CD4-positive, alpha-beta T cell treated with Interferon gamma for 1 hour (primary cell): Measurements from ENCODE around the gene GLE1.
"Not testable (repeated sequence)": the region's sequence is repeated elsewhere in the genome, so short reads cannot be mapped to it uniquely, and the experiment has no call there.

Experiments used
- DNase-seq: peaks from one replicate; pipeline ENCODE4 v3.0.0-alpha.2; 2020

GLE1 gene

DNA sequence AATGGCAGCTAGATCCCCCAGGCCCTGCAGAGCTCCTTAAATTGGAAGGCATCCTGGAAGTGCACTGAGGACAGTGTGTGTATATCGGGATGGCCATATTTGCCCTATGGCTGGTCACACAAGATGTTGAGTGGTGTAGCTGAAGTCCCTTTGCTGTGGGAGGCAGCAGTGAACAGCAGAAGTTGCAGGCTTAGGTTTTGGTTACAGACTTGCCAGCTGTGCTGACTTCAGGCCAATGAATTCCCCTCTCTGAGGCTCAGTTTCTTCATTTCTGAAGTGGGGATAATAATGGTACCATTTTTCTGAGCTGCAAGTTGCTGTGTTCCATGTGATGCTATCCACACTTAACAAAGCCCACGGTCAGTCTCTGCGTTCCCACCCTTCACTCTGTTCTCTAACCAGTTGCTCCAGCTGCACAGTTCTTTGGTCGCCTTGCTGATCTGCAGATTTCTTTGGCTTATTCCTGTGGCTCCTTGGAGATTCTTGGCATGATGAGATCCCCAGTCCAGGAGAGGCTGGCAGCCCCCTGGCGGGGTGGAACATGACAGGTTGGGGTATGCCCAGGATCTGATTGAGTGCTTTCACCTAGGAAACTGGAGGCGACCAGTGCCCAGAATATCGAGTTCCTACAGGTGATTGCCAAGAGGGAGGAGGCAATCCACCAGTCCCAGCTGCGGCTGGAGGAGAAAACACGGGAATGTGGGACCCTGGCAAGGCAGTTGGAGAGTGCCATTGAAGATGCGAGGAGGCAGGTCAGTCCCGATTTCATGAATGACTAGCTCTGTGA lies 6.5 kb upstream of the GLE1 start:
- DNase-seq, result no peak

DNA sequence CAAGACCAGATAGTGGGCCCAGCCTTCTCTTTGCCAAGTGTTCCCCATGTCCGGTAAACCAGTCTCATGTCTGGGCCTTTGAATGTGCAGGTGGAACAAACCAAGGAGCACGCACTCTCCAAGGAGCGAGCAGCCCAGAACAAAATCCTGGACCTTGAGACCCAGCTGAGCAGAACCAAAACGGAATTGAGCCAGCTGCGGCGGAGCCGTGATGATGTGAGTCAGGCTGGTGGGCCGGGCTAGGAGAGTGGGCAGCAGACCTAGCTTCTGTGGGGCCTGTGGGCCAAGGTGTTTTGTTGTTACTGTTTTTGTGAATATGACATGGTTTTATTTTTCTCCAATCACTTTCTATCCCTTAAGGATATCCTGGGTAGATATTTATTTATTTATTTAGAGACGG lies 5.6 kb upstream of the GLE1 start:
- DNase-seq, result no peak

DNA sequence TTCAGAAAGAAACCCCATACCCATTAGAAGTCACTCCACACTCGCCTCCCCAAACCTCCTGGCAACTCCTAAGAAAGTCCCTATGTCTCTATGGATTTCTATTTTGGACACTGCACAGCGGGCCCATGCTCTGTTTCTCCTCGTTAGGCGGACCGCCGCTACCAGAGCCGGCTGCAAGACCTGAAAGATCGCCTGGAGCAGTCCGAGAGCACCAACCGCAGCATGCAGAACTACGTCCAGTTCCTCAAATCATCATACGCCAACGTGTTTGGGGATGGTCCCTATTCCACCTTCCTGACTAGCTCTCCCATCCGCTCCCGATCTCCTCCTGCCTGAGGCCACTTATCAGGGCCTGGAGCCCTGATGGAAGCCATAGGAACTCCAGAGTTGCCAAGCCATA lies 4.6 kb upstream of the GLE1 start:
- DNase-seq, result no peak

DNA sequence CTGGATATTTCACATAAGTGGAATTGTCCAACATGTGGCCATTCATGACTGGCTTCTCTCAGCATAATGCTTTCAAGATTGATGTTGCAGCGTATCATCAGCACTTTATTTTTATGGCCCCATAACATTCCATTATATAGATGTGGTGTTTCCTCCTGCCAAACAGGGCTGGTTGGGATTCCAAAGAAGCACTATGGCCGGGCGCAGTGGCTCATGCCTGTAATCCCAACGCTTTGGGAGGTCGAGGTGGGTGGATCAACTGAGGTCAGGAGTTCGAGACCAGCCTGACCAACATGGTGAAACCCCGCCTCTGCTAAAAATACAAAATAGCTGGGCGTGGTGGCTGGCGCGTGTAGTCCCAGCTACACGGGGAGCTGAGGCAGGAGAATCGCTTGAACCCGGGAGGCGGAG lies 1.1 kb upstream of the GLE1 start:
- not testable (repeated sequence) for DNase-seq

DNA sequence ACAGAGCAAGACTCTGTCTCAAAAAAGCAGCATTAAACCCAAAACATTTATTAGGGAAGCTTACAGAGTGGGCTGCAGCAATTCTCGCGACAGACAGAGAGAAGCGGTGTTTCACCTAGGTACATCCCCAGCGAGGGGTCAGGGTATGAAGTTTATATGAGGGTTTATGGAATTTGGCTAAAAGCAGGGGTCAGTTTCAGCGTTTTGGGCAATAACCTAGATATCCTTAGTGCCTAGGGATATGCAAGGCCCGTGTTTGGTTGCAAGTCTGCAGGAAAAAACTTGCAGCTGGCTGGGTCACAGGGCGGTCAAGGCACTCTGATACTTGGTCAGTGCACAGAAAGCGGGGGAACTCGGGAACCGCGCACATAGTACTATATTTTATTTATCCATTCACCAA lies 649 bp upstream of the GLE1 start:
- DNase-seq, result no peak

DNA sequence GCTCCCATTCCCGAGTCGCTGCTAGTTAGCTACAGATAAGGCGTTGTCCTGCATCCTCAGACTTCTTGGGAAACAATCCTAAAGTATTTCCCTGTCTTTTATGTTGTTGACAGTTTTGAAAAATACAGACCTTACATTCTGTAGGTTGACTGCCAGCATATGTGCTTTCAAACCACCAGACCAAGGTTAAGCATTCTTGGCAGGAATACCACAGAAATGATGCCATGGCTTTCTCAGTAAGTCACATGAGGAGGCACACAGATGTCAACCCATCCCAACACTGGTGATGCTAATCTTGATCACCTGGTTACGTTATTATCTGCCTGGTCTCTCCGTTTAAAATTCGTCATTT lies 871 bp downstream of the GLE1 start:
- no peak for DNase-seq

DNA sequence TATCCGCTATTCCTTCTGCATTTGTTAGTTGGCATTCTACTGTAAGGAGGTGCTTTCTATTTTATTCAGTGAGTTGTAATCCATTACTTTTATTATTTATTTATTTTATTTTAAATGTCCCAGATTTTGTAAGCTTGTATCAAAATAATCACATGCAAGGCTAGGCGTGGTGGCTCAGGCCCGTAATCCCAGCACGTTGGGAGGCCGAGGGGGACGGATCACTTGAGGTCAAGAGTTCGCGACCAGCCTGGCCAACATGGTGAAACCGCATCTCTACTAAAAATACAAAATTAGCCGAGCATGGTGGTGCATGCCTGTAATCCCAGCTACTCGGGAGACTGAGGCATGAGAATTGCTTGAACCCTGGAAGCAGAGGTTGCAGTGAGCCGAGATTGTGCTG lies 1.4 kb downstream of the GLE1 start:
- DNase-seq, result not testable (repeated sequence)

DNA sequence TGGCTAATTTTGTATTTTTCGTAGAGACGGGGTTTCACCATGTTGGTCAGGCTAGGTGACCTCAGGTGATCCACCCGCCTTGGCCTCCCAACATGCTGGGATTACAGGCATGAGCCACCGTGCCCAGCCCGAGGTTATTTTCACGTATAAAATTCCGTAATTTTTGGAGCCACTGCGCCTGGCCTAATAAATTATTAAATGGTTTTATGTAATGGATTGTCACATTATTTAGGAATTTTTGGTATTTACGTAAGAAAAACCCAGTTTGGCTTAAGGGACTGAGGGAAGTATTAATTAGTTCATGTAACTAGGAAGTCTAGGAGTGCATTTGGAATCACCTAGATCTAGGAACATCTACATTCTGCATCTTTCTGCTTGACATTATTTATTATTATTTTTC lies 8.3 kb downstream of the GLE1 start:
- DNase-seq, result no peak

DNA sequence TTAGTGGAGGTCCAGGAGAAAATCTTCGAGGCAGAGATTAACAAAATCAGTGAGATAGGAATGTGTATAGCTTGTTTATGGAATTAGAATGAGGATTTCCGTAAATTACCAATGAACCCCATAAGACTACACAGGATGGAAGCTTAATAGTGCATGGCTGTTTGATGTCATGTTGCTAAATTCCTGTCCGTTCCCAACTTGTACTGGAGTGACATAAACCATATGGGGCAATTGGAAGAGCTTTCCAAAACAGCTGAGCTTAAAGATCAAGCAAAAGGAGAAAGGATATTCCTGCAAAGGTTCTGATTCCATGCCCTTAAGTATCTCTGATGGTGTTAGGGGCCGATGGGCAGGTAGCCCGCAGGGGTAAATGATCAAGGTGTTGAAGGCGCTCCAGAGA lies 17.4 kb downstream of the GLE1 start:
- no peak for DNase-seq

DNA sequence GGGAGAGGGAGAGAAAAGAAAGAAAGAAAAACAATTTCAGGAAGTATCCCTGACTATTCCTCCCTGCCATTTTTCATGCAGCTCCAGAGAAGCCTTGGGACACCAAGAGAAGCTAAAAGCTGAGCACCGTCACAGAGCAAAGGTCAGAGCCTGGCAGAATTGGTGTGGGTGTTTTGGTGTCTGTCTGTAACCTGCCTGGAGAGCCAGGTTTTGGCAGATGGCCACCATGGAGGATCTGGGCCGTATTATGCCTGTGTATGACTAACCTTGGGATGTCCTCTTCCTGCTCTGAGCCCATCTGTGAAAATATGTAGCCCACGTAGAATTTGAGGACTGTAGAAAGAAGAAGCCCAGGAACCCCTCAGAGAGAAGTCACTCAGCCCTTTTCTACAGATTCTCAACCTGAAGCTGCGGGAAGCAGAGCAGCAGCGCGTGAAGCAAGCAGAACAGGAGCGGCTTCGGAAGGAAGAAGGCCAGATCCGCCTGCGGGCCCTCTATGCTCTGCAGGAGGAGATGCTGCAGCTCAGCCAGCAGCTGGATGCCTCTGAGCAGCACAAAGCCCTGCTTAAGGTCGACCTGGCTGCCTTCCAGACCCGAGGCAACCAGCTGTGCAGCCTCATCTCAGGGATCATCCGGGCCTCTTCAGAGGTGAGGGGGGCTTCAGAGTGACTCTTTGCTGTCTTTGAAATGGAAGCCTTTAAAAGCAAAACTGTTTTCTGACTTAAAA lies 18.8 kb downstream of the GLE1 start:
- no peak for DNase-seq

DNA sequence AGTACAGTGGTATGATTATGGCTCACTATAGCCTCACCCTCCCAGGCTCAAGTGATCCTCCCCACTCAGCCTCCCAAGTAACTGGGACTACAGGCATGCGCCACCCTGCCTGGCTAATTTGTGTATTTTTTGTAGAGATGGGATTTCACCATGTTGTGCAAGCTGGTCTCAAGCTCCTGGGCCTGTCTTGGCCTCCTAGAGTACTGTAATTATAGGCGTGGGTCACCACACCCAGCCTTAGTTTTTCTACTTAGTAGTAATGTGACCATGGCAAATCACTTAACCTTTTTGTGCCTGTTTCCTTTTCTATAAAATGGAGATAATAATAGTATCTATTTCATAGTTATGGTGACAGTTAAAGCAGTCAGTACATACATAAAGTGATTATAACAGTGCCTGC lies 22.2 kb downstream of the GLE1 start:
- DNase-seq, result no peak

DNA sequence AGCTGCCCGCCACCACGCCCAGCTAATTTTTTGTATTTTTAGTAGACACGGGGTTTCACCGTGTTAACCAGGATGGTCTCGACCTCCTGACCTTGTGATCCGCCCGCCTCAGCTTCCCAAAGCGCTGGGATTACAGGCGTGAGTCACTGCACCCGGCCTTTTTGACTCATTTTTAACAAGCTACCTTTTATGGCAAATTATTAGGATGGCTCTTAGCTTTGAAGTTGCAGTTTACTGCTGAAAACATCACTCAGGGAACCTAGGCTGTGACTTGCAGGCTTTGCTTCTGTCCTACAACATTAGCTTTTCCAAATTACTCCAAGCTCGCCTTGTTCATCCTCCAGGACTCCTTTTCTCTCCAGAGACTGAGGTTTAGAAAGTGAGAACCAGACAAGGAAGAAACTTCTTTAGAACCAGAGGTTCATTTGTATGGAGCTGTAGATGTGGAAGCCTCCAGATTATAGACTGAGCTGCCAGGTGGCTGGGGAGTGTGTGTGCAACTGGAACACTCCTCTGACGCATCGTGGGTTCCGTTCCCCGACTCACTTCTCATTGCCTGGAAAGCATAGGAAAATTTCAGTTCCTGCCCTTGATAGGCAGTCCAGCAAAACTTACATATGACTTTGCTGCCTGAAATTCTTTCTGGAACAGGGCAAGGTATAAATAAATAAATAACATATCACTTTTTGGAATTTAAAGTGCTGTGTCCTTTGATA lies 24.1 kb downstream of the GLE1 start:
- no peak for DNase-seq

DNA sequence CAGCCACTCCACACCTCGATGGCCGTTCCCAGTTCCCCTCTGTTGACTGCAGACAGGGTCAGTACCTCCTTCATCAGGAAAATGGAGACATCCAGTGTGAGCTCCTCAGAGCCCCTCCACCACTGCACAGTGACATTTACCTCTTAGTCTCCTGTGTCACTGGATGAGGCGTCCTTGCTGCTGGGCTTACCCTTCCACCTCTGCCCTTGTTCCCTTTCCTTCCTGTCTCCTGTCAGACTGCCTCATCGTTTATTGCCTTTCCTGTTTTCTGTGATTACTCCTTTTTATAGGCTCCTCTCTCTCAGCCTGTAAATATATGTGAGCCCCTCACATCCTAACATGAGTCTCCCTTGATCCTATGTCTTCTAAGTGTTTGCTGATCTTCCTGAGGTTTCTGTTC lies 24.7 kb downstream of the GLE1 start:
- DNase-seq, result no peak

DNA sequence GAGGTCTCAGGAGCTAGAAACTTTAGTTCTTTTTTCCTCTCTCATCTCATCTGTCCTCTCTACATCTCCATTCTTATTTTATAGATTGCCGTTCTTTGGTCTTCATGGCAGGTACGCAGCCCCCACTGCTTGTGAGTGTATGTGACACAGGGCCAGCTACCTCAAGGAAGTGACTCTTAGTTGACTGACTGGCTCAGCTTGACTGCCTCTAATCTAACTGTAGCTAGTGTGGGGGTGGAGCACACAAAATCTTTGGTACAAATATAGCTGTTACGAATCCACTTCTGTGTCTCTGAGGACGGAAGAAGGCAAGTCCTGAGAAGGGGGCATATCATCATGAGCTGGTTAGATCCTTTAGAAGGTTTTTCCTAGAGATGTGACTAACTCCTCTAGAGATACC lies 28.1 kb downstream of the GLE1 start:
- no peak for DNase-seq

DNA sequence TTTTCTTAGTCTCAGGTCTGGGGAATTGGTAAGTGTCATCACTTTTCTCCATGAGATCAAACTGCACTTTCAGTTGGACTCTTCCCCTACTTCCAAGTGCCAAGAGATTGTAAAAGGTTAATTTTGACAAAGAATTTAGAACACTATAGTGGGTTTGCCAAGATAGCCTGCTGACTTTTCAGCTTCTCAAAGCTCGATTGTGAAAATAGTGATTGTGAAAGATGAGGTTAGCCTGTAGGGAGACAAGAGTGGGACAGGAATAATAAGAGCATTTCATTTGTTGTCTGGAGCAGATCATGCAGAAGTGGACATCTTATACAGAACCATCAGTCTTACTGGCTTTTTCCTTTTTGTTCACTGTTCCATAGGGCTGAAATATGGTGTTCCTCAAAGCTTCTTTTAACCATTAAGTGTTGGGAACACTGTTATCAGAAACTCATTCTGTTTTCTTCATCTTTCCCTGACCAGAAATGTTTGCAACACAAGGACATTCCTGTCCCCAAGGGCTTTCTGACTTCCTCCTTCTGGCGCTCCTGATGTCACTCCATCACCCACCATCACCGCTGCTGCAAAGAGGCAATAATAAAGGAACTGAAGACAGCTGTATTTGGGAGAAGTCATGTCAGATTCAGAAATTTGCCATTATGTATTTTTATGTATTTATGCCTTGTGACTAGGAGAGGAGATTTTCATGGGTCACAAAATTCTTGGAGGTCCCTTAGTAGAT lies 36.3 kb downstream of the GLE1 start:
- DNase-seq, result no peak

DNA sequence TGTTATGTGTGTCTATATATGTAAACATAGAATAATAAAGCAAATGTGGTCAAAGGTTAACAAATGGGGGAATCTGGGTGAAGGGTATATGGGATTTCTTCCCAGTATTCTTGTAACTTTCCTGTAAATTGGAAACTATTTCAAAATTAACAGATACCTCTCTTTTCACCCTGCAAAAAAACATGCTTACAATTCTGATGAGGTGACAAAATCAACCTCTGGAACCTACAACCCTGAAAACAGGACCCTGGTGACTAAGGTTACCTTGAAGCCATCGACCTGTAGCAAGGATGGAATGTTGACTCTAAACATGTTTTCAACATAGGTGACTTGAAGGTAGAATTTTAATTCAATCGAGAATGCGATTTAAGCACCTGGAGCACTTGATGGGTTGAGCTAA lies 42.0 kb downstream of the GLE1 start:
- no peak for DNase-seq

DNA sequence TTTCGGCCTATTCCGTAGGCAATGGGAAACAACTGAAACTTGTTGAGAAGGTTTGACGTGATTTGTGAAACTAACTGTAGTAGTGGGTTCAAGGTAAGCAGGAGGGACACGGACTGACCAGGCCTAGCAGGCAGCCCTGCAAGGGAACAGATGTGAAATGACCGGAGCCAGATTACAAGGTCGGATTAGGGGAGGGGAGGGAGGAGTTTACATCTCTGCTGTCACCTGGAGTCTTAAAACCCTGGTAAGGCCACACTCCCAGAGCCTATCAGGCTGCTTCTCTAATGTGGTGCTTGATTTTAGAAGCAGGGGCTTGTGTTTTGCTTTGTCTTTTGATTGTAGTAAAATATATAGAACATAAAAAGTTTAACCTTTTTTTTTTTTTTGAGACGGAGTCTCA lies 44.4 kb downstream of the GLE1 start:
- no peak for DNase-seq

DNA sequence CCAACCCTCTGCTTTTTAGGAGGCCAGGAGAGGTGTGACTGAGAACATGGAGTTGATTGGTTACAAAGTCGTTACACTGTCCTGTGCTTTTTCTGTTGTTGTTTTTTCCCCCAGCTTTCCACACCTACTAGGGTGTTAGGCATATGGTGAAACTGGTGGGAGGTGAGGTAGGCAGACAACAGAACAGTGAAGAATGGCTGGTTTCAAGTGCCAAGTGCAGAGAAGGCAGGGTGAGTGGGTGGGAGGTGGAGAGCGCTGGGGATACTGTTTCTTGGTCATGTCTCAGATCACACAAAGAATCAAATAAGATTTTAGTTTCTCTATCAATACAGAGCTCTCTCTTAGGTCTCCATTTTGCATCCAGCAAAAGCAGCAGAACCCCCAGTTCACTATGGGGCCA lies 45.7 kb downstream of the GLE1 start:
- DNase-seq, result no peak

DNA sequence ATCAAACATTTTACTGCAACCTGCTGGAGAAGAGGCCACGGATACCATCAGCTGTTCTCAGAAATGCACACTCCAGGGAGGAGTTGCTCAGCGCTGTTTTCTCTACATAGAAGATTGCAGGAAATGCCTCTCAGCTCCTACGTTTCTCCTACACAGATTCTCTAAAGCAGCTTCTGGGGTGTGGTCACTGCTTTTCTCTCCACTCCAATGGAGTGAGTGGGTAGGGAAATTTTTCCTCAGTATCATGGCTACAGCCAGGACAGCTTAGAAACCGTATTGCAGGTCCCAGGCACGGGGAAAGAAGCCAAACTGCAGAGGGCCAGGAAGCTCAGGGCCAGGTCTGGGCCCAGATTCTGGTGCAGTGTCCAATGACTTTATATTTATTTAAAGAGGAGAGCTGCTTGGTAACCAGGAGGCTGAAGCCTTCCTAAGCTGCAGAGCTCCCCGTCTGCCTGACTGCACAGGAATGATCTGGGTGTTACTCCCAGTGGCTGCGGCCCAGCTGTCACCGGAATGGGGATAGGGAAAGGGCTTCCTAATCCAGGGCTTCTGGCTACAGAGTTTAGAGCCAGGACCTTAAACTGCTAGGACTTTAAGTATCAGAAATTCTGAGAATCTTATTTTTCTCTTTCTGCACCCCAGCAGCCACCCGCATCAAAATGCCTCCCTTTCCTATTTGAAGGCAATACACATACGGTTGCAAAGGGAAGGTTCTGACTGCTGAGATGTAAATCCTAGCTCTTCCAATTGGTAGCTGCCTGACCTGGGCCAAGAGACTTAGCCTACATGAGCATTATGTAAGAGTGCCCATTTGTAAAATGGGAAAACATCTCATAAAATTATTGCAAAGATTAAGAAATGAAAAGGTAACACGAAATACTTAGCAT lies 46.5 kb downstream of the GLE1 start:
- DNase-seq, result no peak

DNA sequence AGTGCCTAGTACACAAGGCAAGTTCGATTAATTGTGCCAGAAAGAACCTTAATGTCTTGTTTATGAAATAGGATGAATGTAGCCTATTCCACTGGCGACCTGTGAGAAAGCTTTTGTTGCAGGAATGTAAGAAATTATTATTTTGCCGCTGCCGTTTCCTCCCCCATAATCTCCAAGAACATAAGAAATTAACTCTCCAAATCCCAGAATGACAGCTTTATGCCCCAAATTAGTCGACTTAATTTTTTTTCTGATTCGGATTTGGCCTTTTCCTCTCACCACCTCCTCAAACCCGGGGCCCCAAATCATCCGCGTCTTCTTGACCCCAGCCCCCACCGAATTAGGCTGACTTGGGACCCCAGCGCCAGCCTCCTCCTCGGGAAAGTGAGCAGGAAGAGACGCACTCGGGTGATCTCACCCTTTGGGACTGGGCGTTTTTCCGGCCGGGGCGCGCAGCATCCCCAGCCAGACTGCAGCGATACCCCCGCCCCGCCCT lies 47.2 kb downstream of the GLE1 start:
- DNase-seq, result no peak

DNA sequence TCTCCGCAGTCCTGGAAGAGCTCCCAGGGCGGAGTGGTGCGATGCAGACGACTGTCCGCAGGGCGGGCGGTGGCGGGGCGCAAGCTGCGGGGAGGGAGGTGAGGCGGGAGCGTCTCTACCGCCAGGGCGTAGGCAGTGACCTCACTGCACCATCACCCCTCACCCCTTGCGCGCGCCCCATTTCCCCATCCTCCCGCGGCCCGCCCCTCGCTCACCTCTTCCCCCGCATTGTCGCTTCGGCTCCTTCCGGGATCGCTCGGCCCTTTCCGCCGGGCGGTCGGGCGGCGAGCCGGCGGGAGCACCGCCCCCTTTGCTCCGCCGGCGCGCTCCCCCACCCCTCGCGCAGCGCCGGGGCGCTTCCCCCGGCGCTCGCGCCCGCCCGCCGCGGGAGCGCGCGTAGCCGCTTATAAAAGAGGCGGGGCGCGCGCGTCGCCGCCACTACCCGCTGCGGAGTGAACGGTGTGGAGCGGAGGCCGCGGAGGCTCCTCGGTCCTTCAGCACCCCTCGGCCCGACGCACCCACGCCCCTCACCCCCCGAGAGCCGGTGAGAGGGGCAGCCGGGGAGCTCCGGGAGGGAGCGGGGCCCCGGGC lies 47.7 kb downstream of the GLE1 start, which contains the start of gene SPTAN1:
Gene SPTAN1, plus strand, starts transcription at position 435 of the 591 bp plus-strand sequence. CDS start 14,154 bp downstream, outside the sequence.
- DNase-seq, result peak; percentile 95
